Measurements from ENCODE around the gene TBL3.

Gene TBL3

DNA sequence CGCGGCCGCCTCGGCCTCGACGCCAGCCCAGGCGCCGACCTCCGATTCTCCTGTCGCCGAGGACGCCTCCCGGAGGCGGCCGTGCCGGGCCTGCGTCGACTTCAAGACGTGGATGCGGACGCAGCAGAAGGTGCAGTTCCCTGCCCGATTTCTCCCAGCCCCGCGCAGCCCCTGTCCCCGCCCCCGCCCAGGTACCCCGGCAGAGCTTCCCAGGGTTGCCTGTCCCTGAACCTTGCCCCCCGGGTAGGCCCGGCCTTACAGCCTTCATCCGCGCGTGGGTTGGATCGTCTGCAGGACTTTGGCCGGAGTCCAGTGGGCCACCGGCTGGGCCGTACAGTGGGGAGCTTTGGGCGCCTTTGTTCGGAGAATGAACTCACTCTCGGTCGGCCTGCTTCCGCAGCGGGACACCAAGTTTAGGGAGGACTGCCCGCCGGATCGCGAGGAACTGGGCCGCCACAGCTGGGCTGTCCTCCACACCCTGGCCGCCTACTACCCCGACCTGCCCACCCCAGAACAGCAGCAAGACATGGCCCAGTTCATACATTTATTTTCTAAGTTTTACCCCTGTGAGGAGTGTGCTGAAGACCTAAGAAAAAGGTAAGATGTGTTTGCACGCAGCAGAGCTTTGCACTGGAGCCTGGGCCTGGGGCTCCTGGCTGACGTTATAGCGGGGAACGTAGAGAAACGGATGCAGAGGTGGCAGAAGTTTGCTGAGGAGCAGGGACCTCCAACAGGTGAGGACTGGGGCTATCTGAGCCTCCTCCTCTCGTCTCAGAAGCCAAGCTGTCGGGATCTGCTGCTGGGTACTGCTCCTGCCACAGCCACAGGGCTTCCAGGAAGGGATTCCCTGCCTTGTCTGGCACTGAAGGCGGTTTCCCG, 12.7 kb downstream of the TBL3 start:
- no peak for DNase-seq

DNA sequence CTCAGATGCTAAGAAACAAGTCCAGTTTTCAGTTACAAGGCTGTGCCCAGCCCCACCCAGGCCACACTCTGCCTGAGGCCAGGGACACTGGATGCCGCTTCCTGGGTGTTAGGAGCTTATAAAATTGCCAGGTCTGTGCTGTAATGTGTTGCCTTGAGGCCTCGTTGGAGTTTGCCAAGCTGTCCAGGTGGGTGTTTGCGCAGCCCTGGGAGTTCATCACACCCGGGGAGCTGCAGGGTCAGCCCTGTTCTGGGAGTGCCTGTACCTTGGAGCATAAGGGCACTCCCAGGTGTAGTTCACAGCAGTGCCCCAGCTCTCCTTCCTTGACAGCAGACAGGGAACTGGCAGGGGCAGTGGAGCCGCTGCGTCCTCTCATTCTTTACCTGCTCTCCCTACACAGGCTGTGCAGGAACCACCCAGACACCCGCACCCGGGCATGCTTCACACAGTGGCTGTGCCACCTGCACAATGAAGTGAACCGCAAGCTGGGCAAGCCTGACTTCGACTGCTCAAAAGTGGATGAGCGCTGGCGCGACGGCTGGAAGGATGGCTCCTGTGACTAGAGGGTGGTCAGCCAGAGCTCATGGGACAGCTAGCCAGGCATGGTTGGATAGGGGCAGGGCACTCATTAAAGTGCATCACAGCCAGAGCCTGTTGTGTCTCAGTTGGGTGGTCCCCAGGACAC, 13.8 kb downstream of the TBL3 start:
- no peak for DNase-seq

DNA sequence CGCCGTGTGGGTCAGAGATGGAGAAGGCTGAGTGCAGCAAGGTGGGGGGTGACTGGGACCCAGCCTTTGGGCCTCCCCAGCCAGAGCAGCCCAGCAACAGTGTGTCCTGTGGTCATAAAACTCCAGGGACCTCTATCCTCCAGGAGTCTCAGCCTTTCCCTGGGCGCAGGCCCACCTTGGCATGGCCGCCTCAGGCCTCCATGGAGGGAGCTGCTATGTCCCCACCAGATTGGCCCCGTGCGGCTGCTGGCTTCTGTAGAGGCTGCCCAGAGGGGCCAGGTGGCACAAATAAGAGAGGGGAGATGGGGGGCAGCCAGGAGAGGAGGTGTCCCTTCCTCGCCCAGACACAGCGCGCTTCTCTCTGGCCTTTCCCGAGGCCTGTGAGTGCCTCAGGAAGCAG, 15.3 kb downstream of the TBL3 start:
- DNase-seq: no peak

DNA sequence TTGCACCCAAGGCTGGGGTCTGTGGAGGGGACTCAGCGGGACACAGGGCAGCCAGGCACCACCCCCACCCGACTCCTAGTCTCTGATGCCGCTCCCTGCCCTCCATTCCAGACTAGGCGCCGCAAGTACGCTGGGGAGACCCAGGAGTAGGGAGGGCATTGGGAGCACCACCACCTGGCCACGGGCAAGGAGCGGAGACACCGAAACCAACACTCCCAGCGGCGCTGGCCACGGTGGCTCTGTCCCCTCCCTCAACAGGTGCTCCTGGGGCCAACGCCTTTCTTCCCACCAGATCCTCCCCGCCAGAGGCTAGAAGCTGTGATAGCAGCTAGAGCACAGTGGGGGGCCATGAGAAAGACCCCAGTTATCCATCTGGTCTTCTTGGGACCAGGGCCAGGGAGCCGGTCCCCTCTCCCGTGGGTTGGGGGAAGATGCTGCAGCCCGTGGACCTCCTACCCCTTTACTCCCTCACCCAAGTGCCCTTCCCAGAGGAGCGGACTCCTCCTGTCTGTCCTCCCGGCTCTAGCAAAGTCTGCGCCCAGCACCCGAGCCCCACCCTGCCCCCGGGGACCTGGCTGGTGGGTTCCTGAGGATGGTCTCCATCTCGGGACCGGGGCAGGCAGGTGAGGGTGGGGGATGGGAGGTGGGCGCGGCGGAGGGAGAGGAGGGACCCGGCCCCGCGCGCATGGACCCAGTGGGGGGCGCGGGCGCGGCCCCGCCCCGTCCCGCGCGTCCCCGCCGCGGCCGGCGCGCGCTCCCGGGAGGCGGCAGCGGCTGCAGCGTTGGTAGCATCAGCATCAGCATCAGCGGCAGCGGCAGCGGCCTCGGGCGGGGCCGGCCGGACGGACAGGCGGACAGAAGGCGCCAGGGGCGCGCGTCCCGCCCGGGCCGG, 17.6 kb downstream of the TBL3 start, which contains the start of gene SYNGR3:
Gene SYNGR3 (plus strand): TSS at position 762 of the 892 bp plus-strand sequence. CDS start 133 bp downstream, outside the sequence.
- no peak for DNase-seq

DNA sequence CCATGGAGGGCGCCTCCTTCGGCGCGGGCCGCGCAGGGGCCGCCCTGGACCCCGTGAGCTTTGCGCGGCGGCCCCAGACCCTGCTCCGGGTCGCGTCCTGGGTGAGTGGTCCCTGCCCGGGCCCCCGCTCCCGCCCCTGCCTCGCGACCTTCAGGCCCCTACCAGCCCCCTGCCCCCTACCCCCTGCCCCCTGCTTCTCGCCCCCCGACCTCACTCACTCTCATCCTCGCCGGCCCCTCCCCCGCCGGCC, 18.2 kb downstream of the TBL3 start:
- DNase-seq: no peak

DNA sequence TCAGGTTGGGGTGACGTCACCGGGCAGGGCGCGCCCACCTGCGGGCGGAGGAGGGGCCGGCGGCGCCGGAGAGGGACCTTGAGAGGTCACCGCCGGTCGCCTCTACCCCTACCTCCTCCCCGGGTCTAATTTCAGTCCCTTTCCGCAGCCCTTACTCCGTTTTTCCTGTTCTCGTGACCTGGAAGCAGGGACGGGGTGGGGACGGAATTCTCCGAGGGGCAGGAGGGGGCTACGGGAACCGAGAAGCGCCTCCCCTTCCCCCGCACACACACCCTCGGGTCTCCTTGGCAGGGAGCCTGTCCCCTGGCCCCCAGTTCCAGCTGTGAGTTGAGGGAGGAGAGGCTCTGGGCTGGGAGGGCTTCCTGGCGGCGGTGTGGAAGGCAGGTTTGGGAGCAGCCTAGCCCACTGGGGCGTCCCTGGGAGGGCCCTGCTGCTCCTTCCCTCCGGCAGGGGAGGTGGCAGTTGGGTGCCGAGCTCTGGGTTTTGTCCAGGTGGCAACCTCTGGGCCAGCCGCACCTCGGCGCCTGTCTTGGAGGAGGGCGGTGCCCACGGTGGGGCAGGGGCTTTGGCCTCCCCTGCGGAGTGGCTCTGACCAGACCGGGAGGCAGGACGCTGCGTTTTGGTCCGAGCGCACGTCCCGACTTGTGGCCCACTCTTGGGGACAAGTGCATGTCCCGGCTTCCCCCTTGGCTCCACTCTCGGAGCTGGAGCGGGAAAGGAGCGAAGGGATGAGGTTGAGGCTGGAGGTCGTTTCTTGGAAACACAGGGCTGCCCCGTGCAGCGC, 18.7 kb downstream of the TBL3 start:
- peak; percentile 46 for DNase-seq

DNA sequence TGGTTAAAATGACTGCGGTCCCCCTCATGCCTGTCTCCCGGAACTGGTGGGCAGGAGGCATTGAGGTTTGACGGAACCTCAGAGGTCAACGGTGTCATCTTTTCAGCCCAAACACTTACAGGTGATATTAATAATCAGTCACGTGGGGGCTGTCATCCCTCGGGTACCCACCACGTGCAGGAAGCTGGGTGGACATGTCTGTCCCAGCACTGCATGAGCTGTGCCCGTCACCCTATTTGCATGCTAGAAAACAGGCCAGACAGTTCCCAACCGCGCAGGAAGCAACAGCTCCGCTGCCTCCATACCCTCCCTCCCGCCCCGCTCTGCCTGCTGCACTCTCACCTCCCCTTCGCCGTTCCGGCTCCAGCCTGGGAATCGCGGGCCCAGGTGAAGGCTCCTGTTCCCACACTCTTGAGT, 19.3 kb downstream of the TBL3 start:
- DNase-seq: peak; percentile 34

DNA sequence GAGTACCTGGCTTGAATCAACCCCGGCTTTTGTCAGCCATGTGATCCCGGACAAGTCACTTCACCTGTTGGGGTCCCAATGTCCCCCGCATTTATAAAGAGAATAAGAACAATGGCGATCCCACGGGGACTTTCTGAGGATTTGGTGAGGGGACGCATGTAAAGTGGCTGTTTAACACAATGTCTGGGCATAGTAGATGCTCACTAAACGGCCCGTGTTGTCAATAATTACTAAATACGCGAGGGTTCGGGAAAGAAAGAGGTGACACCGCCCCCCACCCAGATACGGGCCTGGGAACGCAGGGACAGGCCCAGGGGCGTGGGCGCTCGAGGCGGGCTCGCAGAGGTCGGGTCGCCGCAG, 19.7 kb downstream of the TBL3 start:
- no peak for DNase-seq

DNA sequence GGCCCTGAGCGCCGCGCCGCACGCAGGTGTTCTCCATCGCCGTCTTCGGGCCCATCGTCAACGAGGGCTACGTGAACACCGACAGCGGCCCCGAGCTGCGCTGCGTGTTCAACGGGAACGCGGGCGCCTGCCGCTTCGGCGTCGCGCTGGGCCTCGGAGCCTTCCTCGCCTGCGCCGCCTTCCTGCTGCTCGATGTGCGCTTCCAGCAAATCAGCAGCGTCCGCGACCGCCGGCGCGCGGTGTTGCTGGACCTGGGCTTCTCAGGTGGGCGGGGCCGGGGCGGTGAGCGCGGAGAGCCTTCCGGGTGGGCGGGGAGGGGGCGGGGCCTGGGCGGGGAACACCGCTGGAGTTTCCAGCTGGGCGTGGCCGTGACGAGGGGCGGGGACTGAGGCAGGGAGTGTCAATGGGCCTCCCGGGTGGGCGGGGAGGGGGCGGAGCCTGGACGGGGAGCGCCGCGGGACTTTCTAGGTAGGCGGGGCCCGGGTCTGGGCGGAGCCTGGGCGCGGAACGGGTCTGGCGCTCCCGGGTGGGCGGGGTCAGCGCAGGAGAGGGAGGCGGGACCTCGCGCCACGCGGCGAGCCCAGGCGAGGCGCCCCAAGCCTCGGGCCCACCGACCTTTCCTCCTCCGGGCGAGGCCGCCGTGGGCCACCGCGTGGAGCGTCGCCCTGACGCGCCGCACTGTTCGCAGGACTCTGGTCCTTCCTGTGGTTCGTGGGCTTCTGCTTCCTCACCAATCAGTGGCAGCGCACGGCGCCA, 20.3 kb downstream of the TBL3 start:
- DNase-seq: peak; percentile 99

DNA sequence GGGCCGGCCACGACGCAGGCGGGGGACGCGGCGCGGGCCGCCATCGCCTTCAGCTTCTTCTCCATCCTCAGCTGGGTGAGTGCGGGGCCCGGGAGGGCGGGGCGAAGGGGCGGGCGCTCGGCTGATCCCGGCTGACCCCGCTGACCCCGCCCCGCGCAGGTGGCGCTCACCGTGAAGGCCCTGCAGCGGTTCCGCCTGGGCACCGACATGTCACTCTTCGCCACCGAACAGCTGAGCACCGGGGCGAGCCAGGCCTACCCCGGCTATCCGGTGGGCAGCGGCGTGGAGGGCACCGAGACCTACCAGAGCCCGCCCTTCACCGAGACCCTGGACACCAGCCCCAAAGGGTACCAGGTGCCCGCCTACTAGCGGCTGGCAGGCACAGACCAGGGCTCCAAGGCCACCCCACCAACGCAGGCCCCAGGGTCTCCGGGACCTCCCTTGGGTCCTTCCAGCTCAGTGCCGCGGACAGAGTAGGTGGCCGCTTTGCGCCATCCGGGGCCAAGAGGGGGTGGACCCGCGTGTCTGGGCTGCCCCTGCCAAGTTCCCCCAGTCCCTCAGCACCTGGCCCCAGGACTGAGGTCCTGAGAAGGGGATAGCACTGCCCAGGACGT, 21.0 kb downstream of the TBL3 start:
- no peak for DNase-seq

DNA sequence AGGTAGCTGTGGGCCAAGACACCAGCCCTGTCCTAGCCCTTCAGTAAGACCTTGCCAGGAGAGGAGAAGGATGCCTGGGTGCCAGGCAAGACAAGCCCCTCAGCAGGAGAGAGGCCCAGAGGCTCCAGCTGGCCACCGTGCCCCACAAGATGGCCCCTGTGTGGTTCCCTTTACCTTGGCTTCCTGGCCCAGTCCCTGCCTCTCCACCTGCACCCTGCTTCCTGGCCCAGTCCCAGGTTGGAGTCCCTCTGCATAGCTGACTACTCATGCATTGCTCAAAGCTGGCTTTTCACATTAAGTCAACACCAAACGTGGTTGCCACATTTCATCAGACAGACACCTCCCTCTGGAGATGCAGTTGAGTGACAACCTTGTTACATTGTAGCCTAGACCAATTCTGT, 21.9 kb downstream of the TBL3 start:
- no peak for DNase-seq

DNA sequence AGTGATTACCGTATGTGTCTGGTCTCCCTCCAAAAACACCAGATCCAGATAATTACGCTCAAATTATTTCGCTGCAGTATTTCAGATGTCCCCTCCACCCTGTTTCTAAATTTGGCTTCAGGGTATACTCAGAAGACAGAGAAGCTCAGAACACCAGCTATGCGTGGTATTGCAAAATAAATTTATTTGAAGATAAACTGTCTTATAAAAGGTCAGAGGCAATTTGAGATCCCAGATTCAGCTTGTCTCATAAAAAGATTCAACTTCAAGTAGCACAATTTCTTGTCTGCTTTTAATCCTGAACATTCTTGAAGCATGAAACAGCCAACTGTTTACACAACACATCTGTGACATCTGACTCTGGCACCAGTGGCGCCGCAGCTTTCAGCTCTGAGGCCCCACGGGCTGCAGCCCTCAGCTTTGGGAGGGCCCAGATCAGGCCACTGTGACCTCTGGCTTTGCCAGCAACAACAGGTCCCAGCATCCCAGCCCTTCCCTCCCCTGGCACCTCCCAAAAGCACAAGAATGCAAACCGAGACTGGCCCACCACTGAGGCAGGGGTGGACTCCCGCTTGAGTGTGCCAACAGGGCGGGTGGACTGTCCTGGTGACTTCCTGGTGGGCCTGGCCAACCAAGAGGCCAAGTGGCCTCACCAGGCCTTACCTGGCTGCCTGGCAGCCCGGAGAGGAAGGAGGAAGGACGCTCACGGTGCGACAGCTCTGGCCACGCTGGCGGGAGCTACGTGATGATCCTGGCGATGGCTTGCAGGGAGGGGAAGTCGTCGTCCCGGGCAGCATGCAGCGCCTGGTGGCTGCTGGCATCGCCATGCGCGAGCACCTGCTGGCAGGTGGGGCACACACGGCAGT, 25.9 kb downstream of the TBL3 start:
- DNase-seq: no peak

DNA sequence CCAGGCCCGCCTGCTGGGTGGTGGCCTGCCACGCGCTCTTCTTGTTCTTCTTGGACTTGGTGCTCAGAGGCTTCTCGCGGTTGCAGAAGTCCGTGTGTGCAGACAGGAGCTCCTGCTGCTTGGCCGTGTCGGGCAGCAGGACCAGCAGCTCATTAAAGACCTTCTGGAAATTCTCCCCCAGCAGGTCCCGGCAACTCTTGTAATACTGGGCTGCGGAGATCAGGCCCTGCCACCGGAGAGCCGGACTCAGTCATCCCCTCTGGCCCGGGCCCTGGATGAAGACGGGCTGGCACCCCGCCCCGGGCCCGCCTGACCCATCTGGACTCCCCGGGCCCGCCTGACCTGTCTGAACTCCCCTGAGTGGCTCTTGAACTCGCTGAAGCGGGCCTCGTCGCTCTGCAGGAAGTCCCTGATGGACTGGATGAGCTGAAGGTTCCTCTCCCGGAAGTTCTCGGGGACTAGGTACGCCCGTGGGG, 26.5 kb downstream of the TBL3 start:
- no peak for DNase-seq

DNA sequence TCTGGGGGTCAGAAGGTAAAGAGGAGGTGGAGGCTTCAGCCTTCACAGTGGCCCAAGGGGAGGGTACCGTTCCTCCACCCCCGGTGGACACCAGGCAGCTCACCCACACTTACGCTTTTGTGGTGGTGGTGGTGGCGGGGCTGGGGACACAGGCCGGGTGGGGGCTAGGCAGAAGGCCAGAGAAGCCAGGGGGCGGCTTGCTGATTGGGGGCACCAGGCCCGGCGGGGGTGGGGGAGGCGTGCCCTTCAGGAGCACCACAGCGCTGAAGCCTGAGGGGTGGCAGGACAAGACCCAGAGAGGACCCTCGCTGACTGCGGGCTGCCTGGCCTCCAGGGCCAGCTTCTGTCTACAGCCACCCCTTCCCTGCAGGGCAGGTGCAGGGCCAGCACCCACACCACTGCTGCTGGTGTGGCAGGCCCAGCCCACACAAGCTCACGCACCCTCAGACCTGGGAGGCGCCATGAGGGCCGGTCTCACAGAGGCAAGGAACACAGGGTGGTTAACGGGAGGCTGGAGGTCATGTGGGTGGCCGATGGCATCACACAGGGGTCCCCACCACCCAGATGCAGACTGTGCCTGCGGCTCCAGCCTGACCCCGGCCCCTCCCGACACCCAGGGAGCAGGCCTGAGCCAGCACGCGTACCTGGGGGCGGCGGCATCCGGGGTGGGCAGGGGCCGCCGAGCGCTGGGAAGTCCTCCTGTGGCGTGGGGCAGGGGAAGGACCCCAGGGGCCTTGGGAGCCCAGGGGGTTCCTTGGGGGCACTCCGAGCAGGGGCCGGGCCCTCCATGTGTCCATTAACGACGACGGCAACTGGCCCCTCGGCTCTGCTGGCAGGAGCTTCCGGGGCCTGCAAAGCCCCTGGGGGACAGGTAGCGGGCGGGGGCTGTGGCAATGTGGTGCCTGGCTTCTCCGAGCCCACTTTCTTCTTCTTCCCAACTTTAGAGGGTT, 27.3 kb downstream of the TBL3 start:
- DNase-seq: no peak

DNA sequence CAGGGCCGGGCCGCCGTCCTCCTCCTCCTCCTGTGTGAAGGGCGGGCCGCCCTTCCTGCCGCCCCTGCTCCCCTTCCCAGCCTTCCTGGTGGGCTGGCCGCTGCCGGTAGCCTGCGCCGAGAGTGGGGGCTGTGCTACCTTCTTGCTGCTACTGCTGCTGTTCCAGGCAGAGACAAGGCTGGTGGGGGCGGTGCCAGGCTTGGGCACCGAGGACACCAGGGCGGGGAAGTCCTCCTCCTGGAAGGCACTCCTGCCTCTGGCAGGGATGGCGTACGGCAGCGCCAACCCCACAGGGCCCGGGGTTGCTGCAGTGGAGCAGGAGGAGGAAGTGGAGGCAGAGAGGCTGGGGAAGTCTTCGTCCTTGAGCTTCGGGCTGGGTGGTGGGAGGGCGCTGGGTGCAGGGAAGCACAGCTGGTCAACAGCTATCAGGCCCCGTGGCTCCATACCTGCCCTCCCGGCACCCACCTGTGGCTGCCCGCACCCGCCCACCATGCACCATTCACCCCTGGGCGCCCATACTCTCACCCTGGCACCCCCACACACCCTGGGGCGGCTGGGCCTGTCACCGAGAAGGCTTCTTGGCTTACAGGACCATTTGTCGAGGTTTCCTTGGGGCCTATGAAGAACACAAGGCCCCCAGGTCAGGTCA, 28.1 kb downstream of the TBL3 start:
- DNase-seq: no peak

DNA sequence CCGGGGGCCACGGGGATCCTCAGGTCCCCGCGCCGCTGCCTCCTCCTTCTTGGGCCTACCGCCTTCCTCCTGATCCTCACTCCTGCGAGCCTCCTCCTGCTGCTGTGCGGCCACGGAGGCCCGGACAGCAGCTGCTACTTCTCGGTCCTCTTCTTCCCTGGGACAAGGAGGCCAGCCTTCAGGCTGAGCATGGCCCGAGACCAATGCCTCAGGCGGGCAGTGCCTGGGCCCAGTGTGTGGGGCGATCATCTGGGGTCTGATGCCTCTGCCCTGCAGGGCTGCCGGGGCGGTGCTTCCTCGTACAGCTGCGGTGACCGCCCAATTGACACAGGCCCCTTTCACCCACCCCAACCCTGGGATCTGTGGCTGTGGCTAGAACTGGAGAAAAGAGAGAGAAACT, 29.2 kb downstream of the TBL3 start:
- no peak for DNase-seq

DNA sequence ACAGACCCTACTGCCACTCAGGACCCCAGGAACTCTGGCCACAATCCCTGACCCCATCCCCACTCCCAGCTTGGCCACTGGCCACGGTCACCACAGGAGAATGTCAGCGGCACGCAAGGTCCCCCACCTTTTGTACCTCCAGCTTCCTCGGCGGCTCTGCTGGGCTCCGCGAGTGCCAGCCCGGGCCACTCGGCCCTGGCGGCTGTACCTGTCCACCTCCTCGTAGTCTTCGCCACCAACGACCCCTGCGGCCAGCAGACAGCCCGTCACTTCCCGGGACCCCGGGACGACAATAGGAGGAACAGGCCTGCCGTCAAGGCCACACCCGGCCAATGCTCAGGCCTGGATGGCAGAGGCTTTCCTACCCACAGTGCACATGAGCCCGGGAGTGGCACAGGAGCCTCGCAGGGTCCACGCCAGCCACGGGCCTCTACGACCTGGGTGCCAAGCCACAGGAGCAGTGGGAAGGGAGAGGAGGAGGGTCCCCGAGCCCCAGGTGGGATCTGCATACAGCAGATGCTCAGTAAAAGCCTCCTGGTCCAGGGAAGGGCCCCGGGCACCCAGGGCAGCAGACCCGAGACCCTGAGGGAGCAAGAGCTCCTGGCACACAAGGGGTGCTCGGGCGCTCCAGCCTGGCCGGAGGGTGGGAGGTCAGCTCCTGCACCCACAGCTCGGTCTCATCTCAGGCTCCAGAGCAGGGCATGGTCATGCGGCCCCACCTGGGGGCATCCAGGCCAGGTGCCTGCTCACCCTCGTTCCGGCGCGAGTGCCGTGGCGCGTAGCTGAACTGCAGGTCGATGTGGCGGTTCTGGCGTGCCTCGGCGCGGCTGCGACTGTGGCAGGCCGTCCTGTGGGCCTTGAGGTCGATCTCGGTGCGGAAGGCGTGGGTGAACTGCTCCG, 29.9 kb downstream of the TBL3 start:
- DNase-seq: no peak
